Embryonic facial prominence (tissue), 1 donor: ENCODE data around the gene CHRM1.
"Not testable (repeated sequence)": the region's sequence is repeated elsewhere in the genome, so short reads cannot be mapped to it uniquely, and the experiment has no call there.

Source experiments
- DNase-seq: peaks from one replicate; pipeline ENCODE4 v3.0.0-alpha.2; 2016; ENCODE audit errors: extremely low spot score

The CHRM1 gene, protein sequence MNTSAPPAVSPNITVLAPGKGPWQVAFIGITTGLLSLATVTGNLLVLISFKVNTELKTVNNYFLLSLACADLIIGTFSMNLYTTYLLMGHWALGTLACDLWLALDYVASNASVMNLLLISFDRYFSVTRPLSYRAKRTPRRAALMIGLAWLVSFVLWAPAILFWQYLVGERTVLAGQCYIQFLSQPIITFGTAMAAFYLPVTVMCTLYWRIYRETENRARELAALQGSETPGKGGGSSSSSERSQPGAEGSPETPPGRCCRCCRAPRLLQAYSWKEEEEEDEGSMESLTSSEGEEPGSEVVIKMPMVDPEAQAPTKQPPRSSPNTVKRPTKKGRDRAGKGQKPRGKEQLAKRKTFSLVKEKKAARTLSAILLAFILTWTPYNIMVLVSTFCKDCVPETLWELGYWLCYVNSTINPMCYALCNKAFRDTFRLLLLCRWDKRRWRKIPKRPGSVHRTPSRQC

GRCh38 chr11:62921201-62921572 lies at the start of gene CHRM1:
CHRM1 (minus strand) TSS chr11:62921363; CDS start chr11:62911100, 10,263 bp downstream.
- no peak for DNase-seq

GRCh38 chr11:62965574-62965973 lies 44.4 kb upstream of the CHRM1 start:
- DNase-seq, result no peak

- no peak for DNase-seq
Measured at GRCh38 chr11:62962391-62962790, 41.2 kb upstream of the CHRM1 start.

GRCh38 chr11:62961017-62961570 lies 39.9 kb upstream of the CHRM1 start:
- no peak for DNase-seq

DNA sequence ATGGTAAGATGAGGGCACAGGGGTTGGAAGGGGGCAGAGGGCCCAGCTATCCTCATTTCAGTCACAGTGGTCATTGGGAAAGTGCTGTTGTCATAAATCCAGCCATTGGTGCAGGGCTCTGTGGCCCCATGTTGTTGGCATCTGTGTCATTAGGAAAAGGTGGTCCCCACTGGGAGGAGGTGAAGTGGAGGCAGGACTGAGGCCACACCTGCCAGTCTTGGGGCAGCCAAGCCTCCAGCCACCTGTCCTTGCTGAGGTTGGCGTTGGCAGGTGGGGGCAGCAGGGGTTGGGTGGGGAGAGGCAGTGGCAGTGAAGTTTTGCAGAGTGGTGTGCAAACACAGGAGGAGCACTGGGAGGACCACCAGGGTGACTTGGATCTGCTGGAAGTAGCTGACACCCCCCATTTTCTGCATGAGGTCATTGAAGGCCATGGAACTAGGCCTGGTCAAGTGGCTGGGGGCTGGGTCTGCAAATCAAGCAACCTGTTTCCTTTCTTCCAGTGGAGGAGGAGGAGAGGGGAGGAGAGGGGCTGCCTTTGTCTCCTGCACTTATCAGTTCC lies 38.3 kb upstream of the CHRM1 start:
- no peak for DNase-seq

DNA sequence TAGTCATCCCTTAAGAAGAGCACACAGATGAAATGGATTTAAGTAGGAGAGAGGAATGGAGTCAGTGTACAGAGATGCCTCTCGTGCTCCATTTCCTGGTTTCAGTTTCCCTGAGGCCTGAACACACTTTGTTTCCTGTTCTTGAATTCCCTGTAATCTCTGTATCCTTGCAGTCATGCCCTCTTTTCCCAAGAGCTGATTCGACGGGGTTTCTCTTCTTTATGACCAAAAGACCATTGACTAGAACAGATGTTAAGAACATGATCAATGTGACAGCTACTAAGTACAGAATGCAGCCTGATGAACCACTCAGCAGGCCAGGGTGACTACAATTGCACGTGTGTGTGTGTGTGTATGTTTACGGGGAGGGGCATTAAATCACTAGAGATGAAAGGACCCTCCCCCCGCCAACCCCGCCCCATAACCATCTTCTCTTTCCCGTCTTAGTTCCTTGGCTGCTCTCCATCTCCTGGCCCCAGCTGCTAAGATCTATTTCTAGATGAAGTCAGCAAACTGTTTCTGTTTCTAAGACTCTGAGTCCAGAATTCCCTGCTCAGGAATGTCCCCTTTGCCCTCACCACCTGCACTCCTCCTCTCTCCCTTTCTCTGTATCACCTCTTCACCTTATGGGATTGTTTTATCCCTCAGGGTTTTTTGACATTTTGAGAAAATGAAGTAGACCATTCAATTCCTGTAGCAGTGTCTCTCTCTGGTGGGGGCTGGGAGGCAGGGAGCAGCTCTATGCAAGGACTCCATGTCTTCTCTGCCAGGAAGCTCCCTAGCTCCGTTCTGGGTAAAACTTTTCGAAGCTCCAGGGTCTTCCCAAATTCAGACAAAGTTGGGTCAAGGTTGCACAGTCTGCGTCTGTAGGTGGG lies 37.6 kb upstream of the CHRM1 start:
- DNase-seq, result peak; percentile 31

DNA sequence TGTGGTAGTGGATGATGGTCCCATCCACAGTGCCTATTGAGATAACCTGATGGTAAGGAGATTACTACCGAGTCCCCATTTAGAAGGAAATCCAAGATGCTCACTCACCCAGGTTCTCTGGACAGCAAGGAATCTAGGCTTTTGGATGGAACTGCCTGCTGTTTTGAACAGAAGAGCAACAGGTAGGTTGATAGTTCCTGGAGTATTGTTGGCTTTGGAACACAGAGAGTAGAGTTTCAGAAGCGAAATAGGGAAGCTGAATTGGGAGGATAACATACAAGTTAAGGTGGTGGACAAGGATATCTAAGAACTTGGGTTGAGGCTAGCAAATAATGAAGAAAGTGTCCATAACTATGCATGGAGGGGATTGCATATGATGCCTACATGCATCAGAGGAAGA lies 36.0 kb upstream of the CHRM1 start:
- no peak for DNase-seq

- no peak for DNase-seq
Measured at GRCh38 chr11:62954478-62954877, 33.3 kb upstream of the CHRM1 start.

DNA sequence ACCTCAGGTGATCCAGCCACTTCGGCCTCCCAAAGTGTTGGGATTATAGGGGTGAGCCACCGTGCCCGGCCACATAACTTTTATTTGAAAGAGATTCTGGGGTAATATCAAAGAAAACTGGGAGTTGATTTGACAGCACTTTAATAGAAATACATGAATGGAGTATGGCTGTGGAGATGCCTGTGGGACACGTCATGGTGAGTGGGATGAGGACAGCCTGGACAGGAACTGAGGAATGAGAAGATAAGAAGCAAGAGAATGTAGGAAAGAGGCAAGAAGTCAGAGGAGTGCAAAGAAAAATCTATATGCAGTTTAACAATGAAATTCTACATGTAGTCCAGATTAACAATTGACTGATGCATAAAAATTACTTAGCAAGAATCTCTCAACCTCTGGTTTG lies 32.6 kb upstream of the CHRM1 start:
- DNase-seq, result no peak

DNA sequence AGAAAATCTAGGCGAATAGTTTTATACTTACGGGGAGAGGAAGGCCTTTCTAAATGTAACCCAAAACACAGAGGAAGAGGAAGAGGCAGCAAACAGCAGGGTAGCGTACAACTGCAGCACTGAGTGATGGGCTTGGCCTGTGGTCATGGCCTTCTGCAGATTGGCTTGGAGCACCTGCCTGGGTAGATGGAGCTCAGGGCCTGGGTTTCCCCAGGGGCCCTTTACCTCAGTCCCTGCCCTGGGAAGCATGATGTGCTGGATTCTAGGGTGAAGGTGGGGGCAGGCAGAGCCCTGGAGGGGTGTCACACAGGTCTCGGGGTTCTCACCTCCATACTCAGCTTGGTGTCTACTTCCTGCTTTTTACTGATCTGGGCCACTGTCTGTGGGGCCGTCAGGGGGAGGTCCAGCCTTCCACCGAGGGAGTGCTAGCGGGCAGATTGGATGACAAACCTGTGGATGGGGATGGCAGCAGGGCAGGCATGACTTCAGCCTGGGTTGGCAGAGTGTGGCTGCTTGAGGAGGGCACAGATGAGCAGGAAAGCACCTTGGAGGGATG lies 27.7 kb upstream of the CHRM1 start:
- DNase-seq, result no peak

- not testable (repeated sequence) for DNase-seq
Measured at GRCh38 chr11:62945538-62945937, 24.4 kb upstream of the CHRM1 start.

- not testable (repeated sequence) for DNase-seq
Measured at GRCh38 chr11:62937528-62937927, 16.4 kb upstream of the CHRM1 start.

- DNase-seq, result no peak
Measured at GRCh38 chr11:62934496-62934785, 13.3 kb upstream of the CHRM1 start.

GRCh38 chr11:62933750-62934495 lies 12.8 kb upstream of the CHRM1 start:
- DNase-seq, result no peak

DNA sequence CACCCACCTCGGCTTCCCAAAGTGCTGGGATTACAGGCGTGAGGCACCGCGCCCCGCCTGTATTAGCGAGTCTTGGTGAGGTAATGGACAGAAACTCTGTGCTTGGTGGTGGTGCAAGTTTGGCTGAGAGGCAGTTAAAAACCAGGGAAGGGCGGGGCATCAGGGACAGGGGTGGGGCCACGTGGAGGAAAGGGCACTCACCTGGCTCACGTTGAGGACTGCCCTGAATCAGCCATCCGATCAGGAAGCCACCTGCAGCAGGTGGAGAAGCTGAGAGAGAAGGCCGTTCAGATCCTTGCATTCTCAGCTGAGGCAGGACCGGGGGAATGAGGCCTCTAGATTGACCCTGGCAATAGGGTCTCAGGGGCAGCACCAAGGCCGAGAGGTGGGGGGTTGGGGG lies 12.1 kb upstream of the CHRM1 start:
- DNase-seq, result no peak

GRCh38 chr11:62931499-62932278 lies 10.5 kb upstream of the CHRM1 start:
- no peak for DNase-seq

DNA sequence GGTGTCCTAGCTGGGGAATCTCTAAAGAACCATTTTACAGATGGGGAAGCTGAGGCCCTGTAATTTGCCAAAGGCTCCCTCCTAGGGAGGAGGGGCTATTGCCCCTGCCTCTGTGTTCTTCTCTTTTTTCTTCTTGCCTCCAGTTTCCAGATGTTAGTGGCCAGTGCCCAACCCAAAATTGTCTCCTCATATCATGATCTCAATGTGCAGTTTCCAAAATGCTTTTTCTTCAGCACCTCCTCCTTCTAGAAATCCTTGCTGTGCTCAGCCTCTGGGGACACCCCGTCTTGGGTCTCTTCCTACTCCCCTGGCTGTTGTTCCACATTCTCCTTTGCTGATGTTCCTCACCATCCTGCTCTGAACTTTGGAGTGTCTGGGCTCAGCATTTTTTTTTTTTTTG lies 9.5 kb upstream of the CHRM1 start:
- DNase-seq, result no peak

GRCh38 chr11:62930157-62930556 lies 9.0 kb upstream of the CHRM1 start:
- no peak for DNase-seq

DNA sequence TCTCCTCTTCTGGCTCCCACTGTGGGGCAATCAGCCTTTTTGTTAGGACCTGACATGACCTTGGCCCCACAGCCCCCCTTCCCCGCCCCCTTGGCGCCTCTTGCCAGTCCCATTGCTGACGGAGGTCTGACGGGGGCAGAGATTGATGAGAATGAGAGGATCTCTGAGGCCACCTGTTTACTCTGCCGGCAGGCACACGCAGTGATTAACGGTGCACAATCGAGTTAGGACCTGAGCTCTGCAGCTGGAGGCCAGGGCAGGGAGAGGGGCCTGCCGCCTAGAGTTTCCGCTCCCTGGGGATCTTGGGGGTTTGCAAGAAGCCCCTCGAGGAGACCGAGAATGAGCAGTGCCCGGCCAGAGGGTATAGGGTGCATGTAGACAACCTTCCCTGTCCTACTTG lies 6.8 kb upstream of the CHRM1 start:
- DNase-seq, result no peak

GRCh38 chr11:62926680-62927455 lies 5.7 kb upstream of the CHRM1 start:
- DNase-seq, result no peak
